ENCODE data around the gene EIF3F.

EIF3F gene

GRCh38 chr11:8034604-8035190 lies 47.6 kb downstream of the EIF3F start:
- Histone ChIP-seq H3K9me3 (ENCODE audit: insufficient read depth, low read length, severe bottlenecking) (no peaks in the 10 kb centered on the region), H3K9ac (ENCODE audit: low read depth, low read length) (no peak overlapping the region), H3K4me3 (ENCODE audit: low read depth in 1 of 2, low read length in 2 of 2) (no peak overlapping the region), H4K20me1 (ENCODE audit: insufficient read depth, low read length) (no peaks in the 10 kb centered on the region), H3K27me3 (ENCODE audit: insufficient read depth, low read length, poor library complexity) (peaks cover 6% of the 10 kb centered on the region), H2AFZ (ENCODE audit: low read depth, low read length) (no peak overlapping the region), H3K4me1 (ENCODE audit: insufficient read depth, low read length) (no peaks in the 10 kb centered on the region), H3K27ac (ENCODE audit: low read length) (no peak overlapping the region), H3K79me2 (ENCODE audit: insufficient read depth, low read length) (no peaks in the 10 kb centered on the region), H3K36me3 (ENCODE audit: insufficient read depth, low read length) (no peaks in the 10 kb centered on the region), H3K4me2 (ENCODE audit: insufficient read depth, low read length) (no peak overlapping the region)
- TF ChIP-seq EZH2 (IDR thresholded peaks at IDR 0.05; ENCODE audit: borderline replicate concordance, low read depth, low read length, severe bottlenecking) (no peak), CTCF (IDR thresholded peaks at IDR 0.05; ENCODE audit: borderline replicate concordance, extremely low read depth, low read length, poor library complexity, severe bottlenecking) (no peak)
- ATAC-seq (ENCODE audit: insufficient read depth, low read depth), result no peak
- DNase-seq, result no peak

GRCh38 chr11:8035200-8035855 lies 48.2 kb downstream of the EIF3F start:
- no peak overlapping the region for H2AFZ ChIP-seq (ENCODE audit: low read depth, low read length)
- no peak overlapping the region for H3K4me3 ChIP-seq (ENCODE audit: low read depth in 1 of 2, low read length in 2 of 2)
- no peaks in the 10 kb centered on the region for H3K4me1 ChIP-seq (ENCODE audit: insufficient read depth, low read length)
- no peaks in the 10 kb centered on the region for H3K9me3 ChIP-seq (ENCODE audit: insufficient read depth, low read length, severe bottlenecking)
- H3K36me3 ChIP-seq (ENCODE audit: insufficient read depth, low read length), result no peaks in the 10 kb centered on the region
- H3K4me2 ChIP-seq (ENCODE audit: insufficient read depth, low read length), result no peak overlapping the region
- no peak overlapping the region for H3K27ac ChIP-seq (ENCODE audit: low read length)
- no peaks in the 10 kb centered on the region for H3K79me2 ChIP-seq (ENCODE audit: insufficient read depth, low read length)
- peaks cover 4% of the 10 kb centered on the region for H3K27me3 ChIP-seq (ENCODE audit: insufficient read depth, low read length, poor library complexity)
- H4K20me1 ChIP-seq (ENCODE audit: insufficient read depth, low read length), result no peaks in the 10 kb centered on the region
- ATAC-seq (ENCODE audit: insufficient read depth, low read depth), result no peak
- H3K9ac ChIP-seq (ENCODE audit: low read depth, low read length), result no peak overlapping the region
- TF ChIP-seq CTCF (IDR thresholded peaks at IDR 0.05; ENCODE audit: borderline replicate concordance, extremely low read depth, low read length, poor library complexity, severe bottlenecking), result no peak
- no peak for TF ChIP-seq EZH2 (IDR thresholded peaks at IDR 0.05; ENCODE audit: borderline replicate concordance, low read depth, low read length, severe bottlenecking)
- DNase-seq, result no peak

- Histone ChIP-seq H3K27ac (ENCODE audit: low read length) (no peak overlapping the region), H3K4me3 (ENCODE audit: low read depth in 1 of 2, low read length in 2 of 2) (no peak overlapping the region), H3K79me2 (ENCODE audit: insufficient read depth, low read length) (no peaks in the 10 kb centered on the region), H2AFZ (ENCODE audit: low read depth, low read length) (no peak overlapping the region), H3K9ac (ENCODE audit: low read depth, low read length) (no peak overlapping the region), H3K9me3 (ENCODE audit: insufficient read depth, low read length, severe bottlenecking) (no peaks in the 10 kb centered on the region), H4K20me1 (ENCODE audit: insufficient read depth, low read length) (no peaks in the 10 kb centered on the region), H3K4me1 (ENCODE audit: insufficient read depth, low read length) (no peaks in the 10 kb centered on the region), H3K36me3 (ENCODE audit: insufficient read depth, low read length) (no peaks in the 10 kb centered on the region), H3K27me3 (ENCODE audit: insufficient read depth, low read length, poor library complexity) (no peaks in the 10 kb centered on the region), H3K4me2 (ENCODE audit: insufficient read depth, low read length) (no peak overlapping the region)
- no peak for DNase-seq
- no peak for TF ChIP-seq EZH2 (IDR thresholded peaks at IDR 0.05; ENCODE audit: borderline replicate concordance, low read depth, low read length, severe bottlenecking)
- TF ChIP-seq CTCF (IDR thresholded peaks at IDR 0.05; ENCODE audit: borderline replicate concordance, extremely low read depth, low read length, poor library complexity, severe bottlenecking), result no peak
- no peak for ATAC-seq (ENCODE audit: insufficient read depth, low read depth)
Observed at GRCh38 chr11:8036002-8036802, 49.1 kb downstream of the EIF3F start.

Measured in DND-41 (cell line).